Right atrium auricular region (tissue), 2 donors: ENCODE results near the gene LASP1NB.
A peak's percentile ranks its signal among the peaks of the same experiment; 100 is the strongest.

Experiments used
- DNase-seq: peaks from one replicate; pipeline ENCODE4 v3.0.0-alpha.2; 2019; ENCODE audit warnings: low spot score
- H3K27ac ChIP-seq, 2 donors: fragments of 200-600 bp; sonication (generic); 1 replicate in 1 of 2; 2 replicates in 1 of 2; pipeline ENCODE4 v1.5.1; 2016 to 2019
- H3K27me3 ChIP-seq, 2 donors: fragments of 200-600 bp; sonication (generic); one replicate each; pipeline versions ENCODE4 v1.5.1 to v1.6.0; 2017 to 2019
- H3K36me3 ChIP-seq: fragments of 200-600 bp; sonication (generic); one replicate; pipeline ENCODE4 v1.5.1; 2016
- H3K4me1 ChIP-seq, 2 donors: fragments of 200-600 bp; sonication (generic); one replicate each; pipeline versions ENCODE4 v1.5.1 to v1.6.0; 2017 to 2019
- H3K4me3 ChIP-seq, 2 donors: fragments of 200-600 bp; sonication (generic); 1 replicate in 1 of 2; 2 replicates in 1 of 2; pipeline ENCODE4 v1.5.1; 2017 to 2019; ENCODE audit warnings: mild to moderate bottlenecking in 1 of 2, moderate library complexity in 1 of 2
- H3K9me3 ChIP-seq, 2 donors: fragments of 200-600 bp; sonication (generic); one replicate each; pipeline ENCODE4 v1.5.1; 2019
- TF ChIP-seq, protein P1 (sequence below), 2 donors: fragments of 200-600 bp; sonication (generic); IDR thresholded peaks; one replicate each; pipeline ENCODE4 v1.5.1; 2019; ENCODE audit warnings: antibody characterized with exemption in 2 of 2

Gene LASP1NB

DNA sequence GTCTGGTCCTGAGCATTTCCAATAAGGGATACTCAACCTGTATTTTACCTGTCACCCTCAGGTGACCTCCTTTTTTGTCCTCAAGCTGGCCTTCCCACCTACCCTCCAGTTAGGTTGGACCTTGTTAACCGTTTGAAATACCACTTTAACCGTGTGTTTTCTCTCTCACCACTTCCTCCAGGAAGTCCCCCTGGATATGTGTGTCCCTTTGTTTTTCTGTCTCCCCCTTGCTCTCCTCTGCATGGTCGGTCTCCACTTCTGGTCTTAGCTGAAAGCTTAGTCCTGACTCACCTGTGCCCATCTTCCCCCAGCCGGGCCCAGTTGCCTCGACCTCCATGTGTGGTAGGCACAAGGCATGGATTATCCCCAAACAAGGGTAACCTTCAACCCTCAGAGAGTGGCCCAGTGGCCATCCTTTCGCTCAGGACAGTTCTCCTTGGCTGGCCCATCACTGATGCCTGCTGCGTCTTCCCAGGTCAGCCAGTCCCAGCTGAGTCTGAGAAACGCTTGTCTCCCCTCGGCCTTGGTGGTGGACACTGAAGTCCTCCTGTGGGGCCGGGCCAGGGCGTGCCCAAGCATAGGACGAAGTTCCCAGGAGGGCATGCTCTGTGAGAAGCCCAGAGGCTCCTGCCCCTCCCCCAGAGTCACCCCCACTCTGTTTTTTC lies 35.5 kb upstream of the LASP1NB start:
- TF ChIP-seq, protein P1, sequence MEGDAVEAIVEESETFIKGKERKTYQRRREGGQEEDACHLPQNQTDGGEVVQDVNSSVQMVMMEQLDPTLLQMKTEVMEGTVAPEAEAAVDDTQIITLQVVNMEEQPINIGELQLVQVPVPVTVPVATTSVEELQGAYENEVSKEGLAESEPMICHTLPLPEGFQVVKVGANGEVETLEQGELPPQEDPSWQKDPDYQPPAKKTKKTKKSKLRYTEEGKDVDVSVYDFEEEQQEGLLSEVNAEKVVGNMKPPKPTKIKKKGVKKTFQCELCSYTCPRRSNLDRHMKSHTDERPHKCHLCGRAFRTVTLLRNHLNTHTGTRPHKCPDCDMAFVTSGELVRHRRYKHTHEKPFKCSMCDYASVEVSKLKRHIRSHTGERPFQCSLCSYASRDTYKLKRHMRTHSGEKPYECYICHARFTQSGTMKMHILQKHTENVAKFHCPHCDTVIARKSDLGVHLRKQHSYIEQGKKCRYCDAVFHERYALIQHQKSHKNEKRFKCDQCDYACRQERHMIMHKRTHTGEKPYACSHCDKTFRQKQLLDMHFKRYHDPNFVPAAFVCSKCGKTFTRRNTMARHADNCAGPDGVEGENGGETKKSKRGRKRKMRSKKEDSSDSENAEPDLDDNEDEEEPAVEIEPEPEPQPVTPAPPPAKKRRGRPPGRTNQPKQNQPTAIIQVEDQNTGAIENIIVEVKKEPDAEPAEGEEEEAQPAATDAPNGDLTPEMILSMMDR (IDR thresholded peaks at IDR 0.05) = no peak
- no peak for DNase-seq
- no peaks in the 10 kb centered on the region for H3K9me3 ChIP-seq
- H3K4me1 ChIP-seq = peaks cover 0 to 53% of the 10 kb centered on the region in 2 donors
- H3K36me3 ChIP-seq = peaks cover 61% of the 10 kb centered on the region
- H3K27me3 ChIP-seq = no peaks in the 10 kb centered on the region
- no peak overlapping the region for H3K4me3 ChIP-seq
- no peak overlapping the region for H3K27ac ChIP-seq

DNA sequence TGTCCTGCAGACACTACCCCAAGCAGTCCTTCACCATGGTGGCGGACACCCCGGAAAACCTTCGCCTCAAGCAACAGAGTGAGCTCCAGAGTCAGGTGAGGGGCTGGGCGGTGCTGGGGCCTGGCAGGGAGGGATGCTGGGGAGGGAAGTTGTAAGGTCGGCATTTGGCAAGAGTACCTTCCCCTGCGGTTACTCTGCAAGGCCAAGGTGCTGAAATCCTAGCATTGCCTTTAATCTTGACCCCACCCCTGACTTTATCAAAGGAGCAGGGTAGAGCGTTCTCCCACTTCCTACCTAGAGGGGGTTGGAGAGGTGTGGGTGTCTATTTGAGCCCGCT lies 35.0 kb upstream of the LASP1NB start:
- Histone ChIP-seq H3K27ac (no peak overlapping the region), H3K4me3 (no peak overlapping the region), H3K9me3 (no peaks in the 10 kb centered on the region), H3K36me3 (peaks cover 58% of the 10 kb centered on the region), H3K4me1 (peaks cover 0 to 48% of the 10 kb centered on the region in 2 donors), H3K27me3 (no peaks in the 10 kb centered on the region)
- no peak for DNase-seq
- TF ChIP-seq, protein P1 (IDR thresholded peaks at IDR 0.05) = no peak

DNA sequence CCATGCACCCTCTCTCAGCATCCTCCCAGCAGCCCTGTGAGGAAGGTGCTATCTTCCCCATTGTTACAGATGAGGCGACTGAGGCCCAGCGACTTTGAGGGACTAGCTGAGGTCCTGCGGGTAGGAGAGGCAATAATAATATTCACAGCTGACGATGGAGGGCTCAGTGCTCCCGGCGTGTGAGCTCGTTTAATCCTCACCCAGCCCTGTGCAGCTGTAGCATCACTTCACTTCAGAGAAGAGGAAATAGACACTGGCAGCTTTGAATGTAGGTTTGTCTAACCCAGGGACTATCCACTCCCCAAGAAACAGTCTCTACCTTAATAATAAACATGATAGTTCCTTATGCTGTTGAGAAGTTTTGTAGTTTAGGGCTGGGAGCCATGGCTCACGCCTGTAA lies 34.0 kb upstream of the LASP1NB start:
- H3K4me1 ChIP-seq = peaks cover 0 to 45% of the 10 kb centered on the region in 2 donors
- H3K27me3 ChIP-seq = no peaks in the 10 kb centered on the region
- H3K36me3 ChIP-seq = peaks cover 58% of the 10 kb centered on the region
- no peak overlapping the region for H3K27ac ChIP-seq
- H3K9me3 ChIP-seq = no peaks in the 10 kb centered on the region
- TF ChIP-seq, protein P1 (IDR thresholded peaks at IDR 0.05) = no peak
- DNase-seq = no peak
- H3K4me3 ChIP-seq = no peak overlapping the region

DNA sequence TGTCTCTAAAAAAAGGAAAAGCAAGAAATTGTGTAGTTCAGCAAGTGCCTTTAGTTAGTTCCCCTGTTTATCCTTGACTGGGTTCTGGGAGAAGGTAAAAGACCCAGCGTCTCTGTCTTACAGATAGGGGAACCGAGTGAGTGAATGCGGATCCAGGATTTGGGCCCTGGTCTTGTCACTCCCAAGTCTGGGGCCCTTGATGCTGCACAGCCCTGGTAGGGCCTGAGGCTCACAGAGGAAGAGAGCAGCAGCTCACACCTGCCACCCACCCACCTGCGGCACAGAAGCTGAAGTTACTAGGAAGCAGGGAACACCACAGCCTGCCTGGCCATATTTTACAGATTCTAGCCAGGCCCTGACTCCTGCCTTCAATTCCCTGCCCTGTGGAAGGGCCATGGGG lies 33.3 kb upstream of the LASP1NB start:
- no peaks in the 10 kb centered on the region for H3K9me3 ChIP-seq
- H3K4me1 ChIP-seq = peaks cover 0 to 45% of the 10 kb centered on the region in 2 donors
- peaks cover 54% of the 10 kb centered on the region for H3K36me3 ChIP-seq
- DNase-seq = no peak
- H3K27ac ChIP-seq = no peak overlapping the region
- no peak overlapping the region for H3K4me3 ChIP-seq
- TF ChIP-seq, protein P1 (IDR thresholded peaks at IDR 0.05) = no peak
- H3K27me3 ChIP-seq = no peaks in the 10 kb centered on the region

DNA sequence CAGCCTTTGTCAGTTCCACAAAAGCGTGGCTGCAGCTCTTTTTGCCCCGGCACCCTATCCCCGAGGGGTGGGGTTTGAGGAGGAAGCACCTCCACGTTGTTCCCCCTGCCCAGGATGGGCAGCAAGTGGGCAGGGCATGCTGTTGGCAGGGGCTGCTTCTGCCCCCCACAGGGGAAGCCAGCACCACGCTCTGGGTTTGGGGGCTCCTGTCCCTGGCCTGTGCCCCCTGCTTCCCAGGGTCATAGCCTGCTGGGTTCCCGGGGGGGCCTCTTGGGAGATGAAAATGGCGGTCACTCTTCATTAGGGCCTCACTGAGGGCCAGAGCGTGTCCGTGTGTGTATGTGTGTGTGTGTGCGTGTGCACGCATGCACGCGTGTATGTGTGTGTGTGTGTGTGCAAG lies 32.8 kb upstream of the LASP1NB start:
- no peak for DNase-seq
- H3K36me3 ChIP-seq = peaks cover 49% of the 10 kb centered on the region
- peaks cover 0 to 48% of the 10 kb centered on the region in 2 donors for H3K4me1 ChIP-seq
- no peaks in the 10 kb centered on the region for H3K27me3 ChIP-seq
- no peak overlapping the region for H3K4me3 ChIP-seq
- TF ChIP-seq, protein P1 (IDR thresholded peaks at IDR 0.05) = no peak
- H3K27ac ChIP-seq = no peak overlapping the region
- no peaks in the 10 kb centered on the region for H3K9me3 ChIP-seq

DNA sequence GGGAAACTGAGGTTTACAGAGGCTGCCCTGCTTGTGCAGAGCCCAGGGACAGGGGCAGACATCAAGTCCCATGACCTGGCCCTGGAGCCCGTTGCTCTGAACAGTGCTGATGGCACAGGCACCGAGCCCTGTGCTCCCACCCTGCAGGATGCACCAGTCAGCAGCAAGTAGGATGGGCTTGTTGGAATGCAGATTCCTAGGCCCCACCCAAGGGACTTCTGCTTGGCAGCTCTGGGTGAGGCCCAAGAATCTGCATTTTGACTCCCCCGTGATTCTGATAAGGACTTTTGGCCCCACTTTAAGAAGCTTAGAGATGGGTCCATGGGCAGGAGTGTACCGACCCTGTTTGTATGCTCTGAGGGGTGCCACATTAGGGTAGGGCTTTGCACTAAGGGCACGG lies 32.3 kb upstream of the LASP1NB start:
- Histone ChIP-seq H3K4me1 (peaks cover 0 to 53% of the 10 kb centered on the region in 2 donors), H3K4me3 (no peak overlapping the region), H3K36me3 (peaks cover 45% of the 10 kb centered on the region), H3K27me3 (no peaks in the 10 kb centered on the region), H3K9me3 (no peaks in the 10 kb centered on the region), H3K27ac (peak overlapping the region; percentile 61 to 65)
- no peak for DNase-seq
- TF ChIP-seq, protein P1 (IDR thresholded peaks at IDR 0.05) = no peak
